ENCODE measurements around the gene NBPF4. TPM values are rescaled to one million over a fixed set of nuclear protein-coding genes. Genes with fewer than 3 reads are reported as not detected.
"Not testable (repeated sequence)": the region's sequence is repeated elsewhere in the genome, so short reads cannot be mapped to it uniquely, and the experiment has no call there.

NBPF4 gene
- total RNA-seq, 1 experiment from 2014 or later, result 0.46 TPM

GRCh38 chr1:108211014-108211413, 32.9 kb downstream of the NBPF4 start:
- no peak for DNase-seq (ENCODE audit: low read depth)

DNA sequence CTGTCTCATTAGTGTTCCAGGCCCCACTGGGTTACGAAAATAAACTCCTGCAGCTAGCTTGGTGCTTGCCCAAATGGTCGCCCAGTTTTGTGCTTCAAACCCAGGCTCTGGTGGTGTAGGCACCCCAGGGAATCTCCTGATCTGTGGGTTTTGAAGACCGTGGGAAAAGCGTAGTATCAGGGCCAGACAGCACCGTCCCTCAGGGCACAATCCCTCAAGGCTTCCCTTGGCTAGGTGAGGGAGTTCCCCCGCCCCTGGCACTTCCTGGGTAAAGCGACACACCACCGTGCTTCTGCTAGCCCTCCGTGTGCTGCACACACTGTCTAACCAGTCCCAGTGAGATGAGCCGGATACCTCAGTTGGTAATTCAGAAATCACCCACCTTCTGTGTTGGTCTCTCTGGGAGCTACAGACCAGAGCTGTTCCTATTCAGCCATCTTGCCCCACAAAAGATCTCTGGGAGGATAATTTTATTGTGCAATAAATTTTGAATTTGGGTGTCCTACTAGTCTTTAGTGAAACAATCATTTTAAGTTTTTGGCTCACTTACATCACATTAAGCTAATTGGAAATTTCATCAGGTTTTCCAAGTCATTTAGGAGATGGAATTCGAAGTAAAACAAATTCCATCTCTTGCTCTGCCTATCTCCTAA, 34.3 kb downstream of the NBPF4 start:
- DNase-seq (ENCODE audit: low read depth), result peak; percentile 64

DNA sequence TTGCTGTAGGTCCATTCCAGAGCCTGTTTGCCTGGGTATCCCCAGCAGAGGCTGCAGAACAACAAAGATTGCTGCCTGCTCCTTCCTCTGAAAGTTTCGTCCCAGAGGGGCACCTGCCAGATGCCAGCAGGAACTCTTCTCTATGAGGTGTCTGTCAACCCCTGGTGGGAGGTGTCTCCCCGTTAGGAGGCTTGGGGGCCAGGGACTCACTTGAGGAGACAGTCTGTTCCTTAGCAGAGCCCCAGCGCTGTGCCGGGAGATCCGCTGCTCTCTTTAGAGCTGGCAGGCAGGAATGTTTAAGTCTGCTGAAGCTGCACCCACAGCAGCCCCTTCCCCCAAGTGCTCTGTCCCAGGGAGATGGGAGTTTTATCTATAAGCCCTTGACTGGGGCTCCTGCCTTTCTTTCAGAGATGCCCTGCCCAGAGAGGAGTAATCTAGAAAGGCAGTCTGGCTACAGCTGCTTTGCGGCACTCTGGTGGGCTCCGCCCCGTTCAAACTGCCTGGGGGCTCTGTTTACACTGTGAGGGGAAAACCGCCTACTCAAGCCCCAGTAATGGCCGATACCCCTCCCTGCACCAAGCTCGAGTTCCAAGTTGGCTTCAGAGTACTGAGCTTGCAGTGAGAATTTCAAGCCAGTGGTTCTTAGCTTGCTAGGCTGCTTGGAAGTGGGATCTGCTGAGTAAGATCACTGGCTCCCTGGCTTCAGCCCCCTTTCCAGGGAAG, 35.0 kb downstream of the NBPF4 start:
- DNase-seq (ENCODE audit: low read depth), result no peak

DNA sequence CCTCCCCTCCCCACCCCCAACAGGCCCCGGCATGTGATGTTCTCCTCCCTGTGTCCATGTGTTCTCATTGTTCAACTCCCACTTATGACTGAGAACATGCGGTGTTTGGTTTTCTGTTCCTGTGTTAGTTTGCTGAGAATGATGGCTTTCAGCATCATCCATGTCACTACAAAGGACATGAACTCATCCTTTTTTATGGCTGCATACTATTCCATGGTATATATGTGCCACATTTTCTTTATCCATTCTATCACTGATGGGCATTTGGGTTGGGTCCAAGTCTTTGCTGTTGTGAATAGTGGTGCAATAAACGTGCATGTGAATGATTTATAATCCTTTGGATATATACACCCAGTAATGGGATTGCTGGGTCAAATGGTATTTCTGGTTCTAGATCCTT, 40.3 kb downstream of the NBPF4 start:
- DNase-seq (ENCODE audit: low read depth), result not testable (repeated sequence)

DNA sequence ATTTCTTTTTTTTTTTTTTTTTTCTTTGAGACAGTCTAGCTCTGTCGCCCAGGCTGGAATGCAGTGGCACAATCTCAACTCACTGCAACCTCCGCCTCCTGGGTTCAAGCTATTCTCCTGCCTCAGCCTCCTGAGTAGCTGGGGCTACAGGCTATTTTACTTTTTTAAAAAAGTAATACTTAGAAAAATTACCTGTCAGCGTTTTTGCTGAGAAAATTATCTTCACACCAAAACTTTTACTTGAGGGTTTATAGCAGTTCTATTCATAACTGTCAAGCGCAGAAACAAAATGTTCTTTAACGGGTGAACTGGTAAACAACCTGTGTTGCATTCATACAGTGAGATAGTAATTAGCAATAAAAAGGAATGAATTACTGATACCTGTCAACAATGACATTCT, 42.2 kb downstream of the NBPF4 start:
- no peak for DNase-seq (ENCODE audit: low read depth)

GRCh38 chr1:108200687-108201051, 43.2 kb downstream of the NBPF4 start:
- DNase-seq (ENCODE audit: low read depth), result peak; percentile 86

GRCh38 chr1:108199781-108200686, 43.8 kb downstream of the NBPF4 start, which contains the start of gene SLC25A24:
TSS of gene SLC25A24 (minus strand) at chr1:108200343. CDS start at chr1:108200138, 205 bp downstream.
- peak; percentile 97 for DNase-seq (ENCODE audit: low read depth)

DNA sequence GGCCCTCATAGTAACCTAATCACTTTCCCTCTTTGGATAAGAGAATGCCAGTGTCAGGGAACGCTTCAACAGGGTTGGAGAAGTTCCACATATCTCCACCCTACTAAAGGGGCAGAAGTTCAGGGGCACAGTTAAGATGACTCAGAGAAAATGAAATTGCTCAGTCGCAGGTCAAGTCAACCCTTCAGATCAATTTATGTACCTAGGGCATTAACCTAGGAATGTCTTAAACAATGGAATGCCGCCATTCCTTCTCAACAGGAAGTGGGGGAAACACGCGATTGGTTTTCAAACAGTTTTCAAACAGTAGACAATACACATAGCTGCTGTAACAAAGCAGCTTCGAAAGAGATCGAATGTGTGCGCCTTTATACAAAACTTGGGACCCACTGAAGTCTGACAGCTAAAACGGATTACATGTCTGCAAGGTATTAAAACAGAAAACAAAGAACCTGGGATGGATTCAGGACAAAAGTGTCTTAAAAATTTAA, 44.6 kb downstream of the NBPF4 start:
- DNase-seq (ENCODE audit: low read depth), result peak; percentile 72

DNA sequence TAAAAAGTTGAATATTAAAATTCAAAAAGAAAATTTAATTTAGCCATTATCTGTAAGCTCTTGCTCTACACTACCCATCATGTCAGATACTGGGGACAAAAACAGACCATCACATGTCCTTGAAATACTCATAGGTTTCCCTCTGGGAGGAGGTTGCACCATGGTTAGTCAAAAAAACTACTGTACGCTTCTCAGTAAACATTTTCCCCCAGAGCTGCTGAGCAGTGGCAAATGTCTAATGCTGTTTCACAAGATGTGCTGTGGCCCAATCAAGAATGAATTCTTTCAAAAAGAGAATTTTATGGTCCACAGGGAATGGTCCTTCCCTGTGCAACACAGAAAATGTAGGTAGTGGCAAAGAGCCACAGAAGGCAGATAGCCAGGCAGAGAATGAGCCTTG, 49.8 kb downstream of the NBPF4 start:
- DNase-seq (ENCODE audit: low read depth), result no peak

GRCh38 chr1:108193333-108193732, 50.5 kb downstream of the NBPF4 start:
- DNase-seq (ENCODE audit: low read depth), result no peak

GRCh38 chr1:108192581-108192980, 51.3 kb downstream of the NBPF4 start:
- DNase-seq (ENCODE audit: low read depth), result no peak

DNA sequence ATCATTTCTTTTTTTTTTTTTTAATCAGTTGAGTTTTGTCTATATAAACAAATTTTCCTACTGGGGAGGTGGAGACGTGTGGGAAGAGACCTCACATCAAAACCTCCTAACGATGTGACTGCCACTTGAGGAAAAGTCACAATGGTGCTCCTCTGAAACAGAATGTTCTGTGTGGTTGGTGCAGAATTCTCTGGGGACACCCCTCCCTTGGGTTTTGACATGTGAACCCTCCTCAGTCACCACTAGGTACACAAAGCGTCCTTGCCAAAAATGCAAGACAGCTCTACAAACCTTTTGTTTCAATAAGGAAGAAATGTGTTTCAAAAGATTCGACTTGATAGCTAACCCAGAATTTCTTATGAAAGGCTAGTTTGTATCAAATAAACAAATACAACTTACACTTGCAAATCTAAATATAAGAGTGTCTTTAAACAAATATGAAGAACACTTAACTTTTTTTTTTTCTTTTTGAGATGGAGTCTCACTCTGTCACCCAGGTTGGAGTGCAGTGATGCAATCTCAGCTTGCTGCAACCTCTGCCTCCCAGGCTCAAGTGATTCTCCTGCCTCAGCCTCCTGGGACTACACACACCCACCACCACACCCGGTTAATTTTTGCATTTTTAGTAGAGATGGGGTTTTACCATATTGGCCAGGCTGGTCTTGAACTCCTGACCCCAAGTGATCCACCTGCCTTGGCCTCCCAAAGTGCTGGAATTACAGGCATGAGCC, 53.0 kb downstream of the NBPF4 start:
- DNase-seq (ENCODE audit: low read depth), result no peak

- no peak for DNase-seq (ENCODE audit: low read depth)
Observed at GRCh38 chr1:108190001-108190634, 53.8 kb downstream of the NBPF4 start.

- DNase-seq (ENCODE audit: low read depth), result no peak
Observed at GRCh38 chr1:108188801-108189200, 55.1 kb downstream of the NBPF4 start.

DNA sequence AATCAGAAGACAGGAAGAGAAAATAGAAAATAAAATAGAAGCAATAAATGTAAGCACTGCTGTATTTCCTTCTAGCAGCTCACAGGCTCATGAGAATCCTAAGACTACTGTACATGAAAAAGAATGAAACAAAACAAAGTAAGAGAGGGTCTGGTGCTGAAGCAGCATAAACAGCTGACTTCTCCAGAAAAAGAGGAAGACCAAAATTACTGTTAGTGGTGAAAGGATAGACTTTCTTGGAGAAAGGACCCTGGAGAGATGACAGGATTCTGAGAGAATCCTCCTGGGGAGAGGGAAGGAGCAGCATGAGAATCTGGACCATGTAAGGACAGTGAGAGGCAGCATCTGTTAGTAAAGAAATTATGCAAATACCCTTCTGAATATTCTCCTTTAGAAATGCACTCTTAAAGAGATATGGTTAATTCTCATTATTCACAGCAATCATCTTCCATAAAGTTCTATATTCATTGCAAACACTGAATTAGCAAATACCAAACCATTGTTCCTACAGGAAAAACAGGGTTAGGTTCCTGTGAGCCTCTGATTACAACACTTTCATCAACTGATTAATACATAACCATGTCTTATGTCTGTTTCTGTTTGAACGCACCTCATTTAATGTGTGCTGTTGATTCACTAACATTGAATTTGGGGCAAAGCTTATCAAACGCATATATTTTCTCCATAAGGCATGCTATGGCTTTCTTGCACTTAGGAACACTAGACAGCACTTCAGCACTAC, 60.7 kb downstream of the NBPF4 start:
- DNase-seq (ENCODE audit: low read depth), result no peak

DNA sequence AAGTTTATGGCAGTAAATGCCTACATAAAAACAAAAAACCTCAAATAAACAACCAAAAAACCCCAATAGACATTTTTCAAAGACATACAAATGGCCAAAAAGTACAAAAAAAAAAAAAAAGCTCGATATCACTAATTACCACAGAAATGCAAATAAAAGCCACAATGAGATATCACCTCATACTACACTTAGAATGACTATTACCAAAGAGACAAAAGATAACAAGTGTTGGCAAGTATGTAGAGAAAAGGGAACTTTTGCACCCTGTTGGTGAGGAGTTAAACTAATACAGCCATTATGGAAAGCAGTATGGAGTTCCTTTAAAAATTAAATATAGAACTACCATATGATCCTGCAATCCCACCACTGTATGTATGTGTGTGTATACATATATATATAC, 64.9 kb downstream of the NBPF4 start:
- DNase-seq (ENCODE audit: low read depth), result no peak

All from Daoy (cell line).